ENCODE data around the gene NR2F1. TPM values are rescaled to one million over a fixed set of nuclear protein-coding genes. Genes with fewer than 3 reads are reported as not detected.

The NR2F1 gene
- polyA plus RNA-seq, 1 donor from 2014 or later = 2.1 TPM

DNA sequence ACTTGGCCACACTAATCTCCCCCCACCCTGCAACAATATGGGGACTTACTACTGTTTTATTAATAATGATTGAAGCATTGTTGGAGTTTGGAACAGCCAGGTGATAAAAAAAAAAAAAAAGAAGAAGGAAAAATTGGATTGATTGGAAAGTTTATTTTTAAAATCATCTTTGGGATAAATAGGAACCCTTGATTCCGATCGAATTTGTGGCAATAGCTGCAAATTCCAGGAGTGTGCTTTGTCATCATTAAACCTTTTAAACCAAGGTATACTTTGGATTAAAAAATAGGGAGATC lies 907 bp upstream of the NR2F1 start:
- Histone ChIP-seq H3K79me2 (replicated peaks; ENCODE audit: insufficient read depth, low read length) (no peaks in the 10 kb centered on the region), H3K4me2 (ENCODE audit: low read length) (no peak overlapping the region), H2AFZ (ENCODE audit: low read depth, low read length) (no peak overlapping the region)

DNA sequence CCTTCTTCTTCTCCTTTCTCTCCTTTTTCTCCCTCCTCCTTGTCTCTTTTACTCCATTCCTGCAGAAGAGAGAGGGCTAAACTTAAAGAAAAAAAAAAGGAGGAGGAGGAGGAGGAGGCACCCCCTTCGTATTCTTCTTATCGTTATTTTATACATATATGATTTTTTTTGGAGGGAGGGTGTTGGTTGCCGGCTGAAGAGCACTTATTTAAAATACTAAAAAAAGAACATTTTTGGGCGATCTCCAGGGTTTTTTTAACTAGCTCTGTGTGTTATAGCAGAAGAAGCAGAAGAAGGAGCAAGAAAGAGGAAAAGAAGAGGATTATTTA lies 381 bp downstream of the NR2F1 start:
- Histone ChIP-seq H3K27ac (ENCODE audit: low read length) (no peak overlapping the region), H3K9me2 (ENCODE audit: insufficient read depth, low read length) (no peaks in the 10 kb centered on the region), H3K27me3 (ENCODE audit: insufficient read depth, low read depth, low read length) (peaks cover 90% of the 10 kb centered on the region), H3K4me3 (ENCODE audit: low read length) (peak overlapping the region; percentile 64), H3K79me2 (replicated peaks; ENCODE audit: insufficient read depth, low read length) (no peaks in the 10 kb centered on the region), H3K36me3 (ENCODE audit: insufficient read depth, low read length) (no peaks in the 10 kb centered on the region), H3K9me3 (ENCODE audit: low read length) (peaks cover 5% of the 10 kb centered on the region), H4K20me1 (ENCODE audit: insufficient read depth) (no peaks in the 10 kb centered on the region), H2AFZ (ENCODE audit: low read depth, low read length) (no peak overlapping the region), H3K9ac (ENCODE audit: low read length) (peak overlapping the region; percentile 49), H3F3A (ENCODE audit: insufficient read depth, low read length, poor library complexity, severe bottlenecking) (peaks cover 5% of the 10 kb centered on the region), H3K4me2 (ENCODE audit: low read length) (no peak overlapping the region)
- TF ChIP-seq, protein P1, sequence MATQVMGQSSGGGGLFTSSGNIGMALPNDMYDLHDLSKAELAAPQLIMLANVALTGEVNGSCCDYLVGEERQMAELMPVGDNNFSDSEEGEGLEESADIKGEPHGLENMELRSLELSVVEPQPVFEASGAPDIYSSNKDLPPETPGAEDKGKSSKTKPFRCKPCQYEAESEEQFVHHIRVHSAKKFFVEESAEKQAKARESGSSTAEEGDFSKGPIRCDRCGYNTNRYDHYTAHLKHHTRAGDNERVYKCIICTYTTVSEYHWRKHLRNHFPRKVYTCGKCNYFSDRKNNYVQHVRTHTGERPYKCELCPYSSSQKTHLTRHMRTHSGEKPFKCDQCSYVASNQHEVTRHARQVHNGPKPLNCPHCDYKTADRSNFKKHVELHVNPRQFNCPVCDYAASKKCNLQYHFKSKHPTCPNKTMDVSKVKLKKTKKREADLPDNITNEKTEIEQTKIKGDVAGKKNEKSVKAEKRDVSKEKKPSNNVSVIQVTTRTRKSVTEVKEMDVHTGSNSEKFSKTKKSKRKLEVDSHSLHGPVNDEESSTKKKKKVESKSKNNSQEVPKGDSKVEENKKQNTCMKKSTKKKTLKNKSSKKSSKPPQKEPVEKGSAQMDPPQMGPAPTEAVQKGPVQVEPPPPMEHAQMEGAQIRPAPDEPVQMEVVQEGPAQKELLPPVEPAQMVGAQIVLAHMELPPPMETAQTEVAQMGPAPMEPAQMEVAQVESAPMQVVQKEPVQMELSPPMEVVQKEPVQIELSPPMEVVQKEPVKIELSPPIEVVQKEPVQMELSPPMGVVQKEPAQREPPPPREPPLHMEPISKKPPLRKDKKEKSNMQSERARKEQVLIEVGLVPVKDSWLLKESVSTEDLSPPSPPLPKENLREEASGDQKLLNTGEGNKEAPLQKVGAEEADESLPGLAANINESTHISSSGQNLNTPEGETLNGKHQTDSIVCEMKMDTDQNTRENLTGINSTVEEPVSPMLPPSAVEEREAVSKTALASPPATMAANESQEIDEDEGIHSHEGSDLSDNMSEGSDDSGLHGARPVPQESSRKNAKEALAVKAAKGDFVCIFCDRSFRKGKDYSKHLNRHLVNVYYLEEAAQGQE (IDR thresholded peaks at IDR 0.05; ENCODE audit: borderline replicate concordance) = no peak
- no peak for TF ChIP-seq EZH2 (IDR thresholded peaks at IDR 0.05; ENCODE audit: borderline replicate concordance, insufficient read depth, low read length, poor library complexity, severe bottlenecking)
- TF ChIP-seq TAF1 (IDR thresholded peaks at IDR 0.05; ENCODE audit: low read depth) = no peak

More for the DNA sequence above, 907 bp upstream of the NR2F1 start:
- Histone ChIP-seq H3K27me3 (ENCODE audit: insufficient read depth, low read depth, low read length) (peaks cover 91% of the 10 kb centered on the region), H3K27ac (ENCODE audit: low read length) (no peak overlapping the region), H3F3A (ENCODE audit: insufficient read depth, low read length, poor library complexity, severe bottlenecking) (peaks cover 5% of the 10 kb centered on the region), H3K9ac (ENCODE audit: low read length) (no peak overlapping the region), H3K36me3 (ENCODE audit: insufficient read depth, low read length) (no peaks in the 10 kb centered on the region), H4K20me1 (ENCODE audit: insufficient read depth) (no peaks in the 10 kb centered on the region), H3K9me2 (ENCODE audit: insufficient read depth, low read length) (no peaks in the 10 kb centered on the region), H3K4me3 (ENCODE audit: low read length) (no peak overlapping the region), H3K9me3 (ENCODE audit: low read length) (no peaks in the 10 kb centered on the region)
- TF ChIP-seq EP300 (conservative IDR thresholded peaks at IDR 0.05; ENCODE audit: poor library complexity, severe bottlenecking) (no peak), RAD21 (conservative IDR thresholded peaks at IDR 0.05) (no peak), EZH2 (IDR thresholded peaks at IDR 0.05; ENCODE audit: borderline replicate concordance, insufficient read depth, low read length, poor library complexity, severe bottlenecking) (no peak), SMC3 (conservative IDR thresholded peaks at IDR 0.05; ENCODE audit: poor library complexity) (no peak), POLR2AphosphoS5 (IDR thresholded peaks at IDR 0.05) (no peak), MXI1 (conservative IDR thresholded peaks at IDR 0.05; ENCODE audit: poor library complexity, severe bottlenecking) (no peak), TAF1 (IDR thresholded peaks at IDR 0.05; ENCODE audit: low read depth) (no peak)
- TF ChIP-seq, protein P1 (IDR thresholded peaks at IDR 0.05; ENCODE audit: borderline replicate concordance) = no peak
- TF ChIP-seq, protein P2, sequence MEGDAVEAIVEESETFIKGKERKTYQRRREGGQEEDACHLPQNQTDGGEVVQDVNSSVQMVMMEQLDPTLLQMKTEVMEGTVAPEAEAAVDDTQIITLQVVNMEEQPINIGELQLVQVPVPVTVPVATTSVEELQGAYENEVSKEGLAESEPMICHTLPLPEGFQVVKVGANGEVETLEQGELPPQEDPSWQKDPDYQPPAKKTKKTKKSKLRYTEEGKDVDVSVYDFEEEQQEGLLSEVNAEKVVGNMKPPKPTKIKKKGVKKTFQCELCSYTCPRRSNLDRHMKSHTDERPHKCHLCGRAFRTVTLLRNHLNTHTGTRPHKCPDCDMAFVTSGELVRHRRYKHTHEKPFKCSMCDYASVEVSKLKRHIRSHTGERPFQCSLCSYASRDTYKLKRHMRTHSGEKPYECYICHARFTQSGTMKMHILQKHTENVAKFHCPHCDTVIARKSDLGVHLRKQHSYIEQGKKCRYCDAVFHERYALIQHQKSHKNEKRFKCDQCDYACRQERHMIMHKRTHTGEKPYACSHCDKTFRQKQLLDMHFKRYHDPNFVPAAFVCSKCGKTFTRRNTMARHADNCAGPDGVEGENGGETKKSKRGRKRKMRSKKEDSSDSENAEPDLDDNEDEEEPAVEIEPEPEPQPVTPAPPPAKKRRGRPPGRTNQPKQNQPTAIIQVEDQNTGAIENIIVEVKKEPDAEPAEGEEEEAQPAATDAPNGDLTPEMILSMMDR (IDR thresholded peaks at IDR 0.05; ENCODE audit: poor library complexity, severe bottlenecking) = no peak
